Measurements from ENCODE around the gene PARD3. TPM values are rescaled to one million over a fixed set of nuclear protein-coding genes. Genes with fewer than 3 reads are reported as not detected.

PARD3 gene
- total RNA-seq, 4 donors from 2014 or later: 150 to 172 (median 165) TPM

GRCh38 chr10:34372509-34372908 is 442.6 kb downstream of the PARD3 start:
- intact Hi-C loops (cut with DNase I; ENCODE audit: low total_unique reads): no loop called here
- no peak for TF ChIP-seq POLR2A (IDR thresholded peaks at IDR 0.05)
- no peak for DNase-seq (ENCODE audit: low spot score in 2 of 2)
- no peak overlapping the region for H3K4me3 ChIP-seq (ENCODE audit: low read depth, poor library complexity, severe bottlenecking)

- intact Hi-C loops (cut with DNase I; ENCODE audit: low total_unique reads): no loop called here
- 91 to 92% methylated on average over 5 of the region's 5 CpGs for WGBS, 2 donors
- no peak for DNase-seq (ENCODE audit: low spot score in 2 of 2)
- no peak overlapping the region for H3K4me3 ChIP-seq (ENCODE audit: low read depth, poor library complexity, severe bottlenecking)
- TF ChIP-seq CTCF (IDR thresholded peaks at IDR 0.05): no peak
These were observed 445.0 kb downstream of the PARD3 start for GRCh38 chr10:34370126-34370525.

GRCh38 chr10:34369120-34369519 is 446.0 kb downstream of the PARD3 start:
- WGBS, 2 donors: 92 to 99% methylated on average over 3 of the region's 3 CpGs

GRCh38 chr10:34364253-34365037 is 450.7 kb downstream of the PARD3 start:
- intact Hi-C loops (cut with DNase I; ENCODE audit: low total_unique reads): no loop called here
- DNase-seq (ENCODE audit: low spot score in 2 of 2): no peak
- WGBS, 2 donors: 78 to 80% methylated on average over 5 of the region's 5 CpGs
- TF ChIP-seq POLR2A (IDR thresholded peaks at IDR 0.05): no peak
- TF ChIP-seq CTCF (IDR thresholded peaks at IDR 0.05): no peak
- no peak overlapping the region for H3K4me3 ChIP-seq (ENCODE audit: low read depth, poor library complexity, severe bottlenecking)

More at GRCh38 chr10:34369120-34369519, 446.0 kb downstream of the PARD3 start:
- no peak for TF ChIP-seq CTCF (IDR thresholded peaks at IDR 0.05)
- TF ChIP-seq POLR2A (IDR thresholded peaks at IDR 0.05): no peak
- intact Hi-C loops (cut with DNase I; ENCODE audit: low total_unique reads): no loop called here
- DNase-seq (ENCODE audit: low spot score in 2 of 2): no peak
- H3K4me3 ChIP-seq (ENCODE audit: low read depth, poor library complexity, severe bottlenecking): no peak overlapping the region

GRCh38 chr10:34360984-34361383 is 454.1 kb downstream of the PARD3 start:
- TF ChIP-seq POLR2A (IDR thresholded peaks at IDR 0.05) (no peak), CTCF (IDR thresholded peaks at IDR 0.05) (no peak)
- no peak overlapping the region for H3K4me3 ChIP-seq (ENCODE audit: low read depth, poor library complexity, severe bottlenecking)
- intact Hi-C loops (cut with DNase I; ENCODE audit: low total_unique reads): no loop called here
- WGBS, 2 donors: 86 to 88% methylated on average over 3 of the region's 3 CpGs
- DNase-seq (ENCODE audit: low spot score in 2 of 2): no peak

GRCh38 chr10:34359435-34359813 is 455.7 kb downstream of the PARD3 start:
- TF ChIP-seq CTCF (IDR thresholded peaks at IDR 0.05) (no peak), POLR2A (IDR thresholded peaks at IDR 0.05) (no peak)
- 93 to 95% methylated on average over 4 of the region's 4 CpGs for WGBS, 2 donors
- intact Hi-C loops (cut with DNase I; ENCODE audit: low total_unique reads): no loop called here
- no peak overlapping the region for H3K4me3 ChIP-seq (ENCODE audit: low read depth, poor library complexity, severe bottlenecking)
- DNase-seq (ENCODE audit: low spot score in 2 of 2): no peak
